Measurements from ENCODE around the gene NBR1.
"Not testable (repeated sequence)": the region's sequence is repeated elsewhere in the genome, so short reads cannot be mapped to it uniquely, and the experiment has no call there.

Gene NBR1

GRCh38 chr17:43159957-43160356 is 11.1 kb upstream of the NBR1 start:
- not testable (repeated sequence) for DNase-seq

- DNase-seq, result not testable (repeated sequence)
These were observed 5.0 kb upstream of the NBR1 start for GRCh38 chr17:43165971-43166370.

GRCh38 chr17:43169561-43170139 is 1.4 kb upstream of the NBR1 start:
- DNase-seq, result peak; percentile 15

- peak; percentile 76 for DNase-seq
These were observed 761 bp upstream of the NBR1 start for GRCh38 chr17:43170140-43170765.

- DNase-seq, result no peak
These were observed 823 bp downstream of the NBR1 start for GRCh38 chr17:43171586-43172487.

- no peak for DNase-seq
These were observed 4.5 kb downstream of the NBR1 start for GRCh38 chr17:43175213-43176118.

- no peak for DNase-seq
These were observed 5.1 kb downstream of the NBR1 start for GRCh38 chr17:43176119-43176570.

GRCh38 chr17:43183921-43184320 is 12.9 kb downstream of the NBR1 start:
- DNase-seq, result no peak

GRCh38 chr17:43186656-43187055 is 15.6 kb downstream of the NBR1 start:
- not testable (repeated sequence) for DNase-seq

GRCh38 chr17:43193251-43193650 is 22.2 kb downstream of the NBR1 start:
- no peak for DNase-seq

GRCh38 chr17:43199633-43200032 is 28.6 kb downstream of the NBR1 start:
- DNase-seq, result no peak

GRCh38 chr17:43200127-43200526 is 29.1 kb downstream of the NBR1 start:
- DNase-seq, result no peak

- DNase-seq, result not testable (repeated sequence)
These were observed 32.0 kb downstream of the NBR1 start for GRCh38 chr17:43203013-43203412.

GRCh38 chr17:43210576-43210975 is 39.6 kb downstream of the NBR1 start:
- no peak for DNase-seq

- DNase-seq, result no peak
These were observed 40.1 kb downstream of the NBR1 start for GRCh38 chr17:43211123-43211479.

GRCh38 chr17:43211480-43212402 is 40.7 kb downstream of the NBR1 start, which contains the start of gene TMEM106A:
TMEM106A (plus strand) TSS chr17:43211875; CDS start chr17:43213042, 1,167 bp downstream.
- peak; percentile 70 for DNase-seq

GRCh38 chr17:43212641-43213490 is 41.9 kb downstream of the NBR1 start:
- no peak for DNase-seq

GRCh38 chr17:43213545-43213944 is 42.5 kb downstream of the NBR1 start:
- DNase-seq, result no peak

- DNase-seq, result no peak
These were observed 44.3 kb downstream of the NBR1 start for GRCh38 chr17:43215341-43215740.

- DNase-seq, result no peak
These were observed 45.4 kb downstream of the NBR1 start for GRCh38 chr17:43216369-43216761.
